ENCODE data around the gene ARL16. TPM values are rescaled to one million over a fixed set of nuclear protein-coding genes. Genes with fewer than 3 reads are reported as not detected.

ARL16 gene
- total and polyA plus RNA-seq, 9 donors = 22.8 to 55.5 (median 31.1) TPM

- peaks cover 18% of the 10 kb centered on the region for H3K4me1 ChIP-seq (ENCODE audit: insufficient read depth)
- TF ChIP-seq POLR2A (IDR thresholded peaks at IDR 0.05) (no peak), CTCF (IDR thresholded peaks at IDR 0.05) (no peak), EP300 (IDR thresholded peaks at IDR 0.05) (no peak)
- H3K27me3 ChIP-seq = no peaks in the 10 kb centered on the region
- no peaks in the 10 kb centered on the region for H3K9me3 ChIP-seq
- intact Hi-C loops (cut with DNase I) = no loop called here
- peak in 2 of 5 donors; percentile 30 to 33 for DNase-seq
- H3K36me3 ChIP-seq = no peaks in the 10 kb centered on the region
- H3K27ac ChIP-seq = no peak overlapping the region
- WGBS, 3 donors = 8 to 12% (median 10%) methylated on average over 26 to 29 of the region's 29 CpGs
- no peak overlapping the region for H3K4me3 ChIP-seq
These were observed 27.1 kb upstream of the ARL16 start for GRCh38 chr17:81710514-81711308.

GRCh38 chr17:81708739-81709185 lies 25.2 kb upstream of the ARL16 start:
- Histone ChIP-seq H3K4me1 (ENCODE audit: insufficient read depth) (peaks cover 18% of the 10 kb centered on the region), H3K36me3 (no peaks in the 10 kb centered on the region), H3K9me3 (no peaks in the 10 kb centered on the region), H3K27ac (no peak overlapping the region), H3K4me3 (no peak overlapping the region), H3K27me3 (no peaks in the 10 kb centered on the region)
- TF ChIP-seq CTCF (IDR thresholded peaks at IDR 0.05) (no peak), EP300 (IDR thresholded peaks at IDR 0.05) (no peak), POLR2A (IDR thresholded peaks at IDR 0.05) (no peak)
- DNase-seq = peak in 1 of 5 donors; percentile 21
- 71 to 77% (median 76%) methylated on average over 16 to 17 of the region's 17 CpGs for WGBS, 3 donors
- intact Hi-C loops (cut with DNase I) = no loop called here

- Histone ChIP-seq H3K27ac (no peak overlapping the region), H3K4me1 (ENCODE audit: insufficient read depth) (peaks cover 14% of the 10 kb centered on the region), H3K9me3 (no peaks in the 10 kb centered on the region), H3K27me3 (no peaks in the 10 kb centered on the region), H3K4me3 (no peak overlapping the region), H3K36me3 (no peaks in the 10 kb centered on the region)
- 69 to 71% (median 69%) methylated on average over 18 to 25 of the region's 25 CpGs for WGBS, 3 donors
- intact Hi-C loops (cut with DNase I) = no loop called here
- no peak for TF ChIP-seq EP300 (IDR thresholded peaks at IDR 0.05)
- no peak for TF ChIP-seq CTCF (IDR thresholded peaks at IDR 0.05)
- no peak for TF ChIP-seq POLR2A (IDR thresholded peaks at IDR 0.05)
- peak in 1 of 5 donors; percentile 24 for DNase-seq
These were observed 24.4 kb upstream of the ARL16 start for GRCh38 chr17:81707725-81708646.

- intact Hi-C loops (cut with DNase I) = no loop called here
- no peak overlapping the region for H3K27ac ChIP-seq
- no peaks in the 10 kb centered on the region for H3K27me3 ChIP-seq
- H3K4me1 ChIP-seq (ENCODE audit: insufficient read depth) = peaks cover 9% of the 10 kb centered on the region
- WGBS, 3 donors = 85 to 90% (median 87%) methylated on average over 54 of the region's 54 CpGs
- H3K4me3 ChIP-seq = no peak overlapping the region
- no peak for TF ChIP-seq CTCF (IDR thresholded peaks at IDR 0.05)
- no peak for TF ChIP-seq POLR2A (IDR thresholded peaks at IDR 0.05)
- no peak for TF ChIP-seq EP300 (IDR thresholded peaks at IDR 0.05)
- DNase-seq = peak in 2 of 5 donors; percentile 24 to 26
- no peaks in the 10 kb centered on the region for H3K9me3 ChIP-seq
- H3K36me3 ChIP-seq = no peaks in the 10 kb centered on the region
These were observed 23.4 kb upstream of the ARL16 start for GRCh38 chr17:81706757-81707624.

Data from ovary (tissue), 9 donors.